H1 (cell line): Measurements from ENCODE around the gene XIRP1. TPM values are rescaled to one million over a fixed set of nuclear protein-coding genes. Genes with fewer than 3 reads are reported as not detected.

Experiments
- ASH2L ChIP-seq: fragments of 200-600, 300-600 bp; sonication (generic); IDR thresholded peaks from one replicate; pipeline ENCODE4 v1.7.1; 2017; ENCODE audit warnings: low read length
- BRCA1 ChIP-seq: IDR thresholded peaks from 2 replicates; pipeline ENCODE4 v1.6.1; 2012; ENCODE audit warnings: low read depth, low read length, improper control_type of control experiment
- CHD7 ChIP-seq: fragments of 300-600 bp; sonication (generic); IDR thresholded peaks from 2 replicates; pipeline ENCODE4 v1.7.1; 2012; ENCODE audit warnings: low read length, moderate library complexity, mild to moderate bottlenecking, inconsistent platforms; ENCODE audit not compliant: insufficient replicate concordance
- EP300 ChIP-seq, 2 experiments: IDR thresholded peaks; 1 replicate in 1 of 2; 2 replicates in 1 of 2; pipeline ENCODE4 v1.6.1; 2011 to 2012; ENCODE audit warnings: low read depth in 2 of 2, low read length in 2 of 2, mild to moderate bottlenecking in 2 of 2, borderline replicate concordance in 1 of 2, inconsistent platforms in 1 of 2, moderate library complexity in 1 of 2
- JUN ChIP-seq: IDR thresholded peaks from 2 replicates; pipeline ENCODE4 v1.6.1; 2011; ENCODE audit warnings: low read depth, mild to moderate bottlenecking, improper control_type of control experiment, low read length
- KDM1A ChIP-seq: fragments of 200-600, 300-600 bp; sonication (generic); IDR thresholded peaks from 2 replicates; pipeline ENCODE4 v1.7.1; 2016; ENCODE audit warnings: mild to moderate bottlenecking, low read length, borderline replicate concordance
- PHF8 ChIP-seq: fragments of 200-600 bp; sonication (generic); conservative IDR thresholded peaks from 2 replicates; pipeline ENCODE4 v1.7.1; 2012; ENCODE audit warnings: low read depth, mild to moderate bottlenecking, inconsistent platforms, low read length, moderate library complexity
- SP4 ChIP-seq: IDR thresholded peaks from 2 replicates; pipeline ENCODE4 v1.6.1; 2012; ENCODE audit warnings: low read length, inconsistent platforms
- USF2 ChIP-seq: IDR thresholded peaks from 2 replicates; pipeline ENCODE4 v1.6.1; 2011; ENCODE audit warnings: low read length, improper control_type of control experiment
- polyA plus RNA-seq, 7 experiments: library from polyadenylated mRNA; depleted of rRNA in 3 of 7; stranded (reverse) in 5 of 7; unstranded in 2 of 7; fragments of >200 nt in 5 of 7; fragments of 200-250 nt in 2 of 7; gene quantifications; 1 replicate in 5 of 7; 2 replicates in 1 of 7; 4 replicates in 1 of 7; pipeline versions ENCODE4 v1.2.1 to v1.2.3, GENCODE V29; 2011 to 2013; ENCODE audit warnings: missing spikeins in 2 of 7, mixed read lengths in 2 of 7
- total RNA-seq: library from RNA; stranded (reverse); fragmentation: NEBNext Ultra II Directional; extraction: Animal tissue kit (Norgen Biotek cat#: 25700); gene quantifications from 2 replicates; pipeline ENCODE4 v1.2.1, GENCODE V29; 2021

The XIRP1 gene
- total and polyA plus RNA-seq, 2 of the 8 experiments (the other 6 are each of a cell fraction or from before 2014, with no cell fraction given) = not detected

- TF ChIP-seq JUN (no peak), PHF8 (no peak), SP4 (no peak), KDM1A (no peak), EP300 (IDR thresholded peaks at IDR 0.05; ENCODE audit: borderline replicate concordance in 1 of 2, low read depth in 2 of 2, low read length in 2 of 2) (peak in 1 of 2 experiments; percentile 25; a peak in 2 of 3 replicates), ASH2L (peak; percentile 87), BRCA1 (no peak), CHD7 (no peak), USF2 (no peak)
Observed at GRCh38 chr3:39150803-39151631, 41.4 kb downstream of the XIRP1 start (continued).
